ENCODE measurements around the gene AGXT2. TPM values are rescaled to one million over a fixed set of nuclear protein-coding genes. Genes with fewer than 3 reads are reported as not detected.

AGXT2 gene, protein sequence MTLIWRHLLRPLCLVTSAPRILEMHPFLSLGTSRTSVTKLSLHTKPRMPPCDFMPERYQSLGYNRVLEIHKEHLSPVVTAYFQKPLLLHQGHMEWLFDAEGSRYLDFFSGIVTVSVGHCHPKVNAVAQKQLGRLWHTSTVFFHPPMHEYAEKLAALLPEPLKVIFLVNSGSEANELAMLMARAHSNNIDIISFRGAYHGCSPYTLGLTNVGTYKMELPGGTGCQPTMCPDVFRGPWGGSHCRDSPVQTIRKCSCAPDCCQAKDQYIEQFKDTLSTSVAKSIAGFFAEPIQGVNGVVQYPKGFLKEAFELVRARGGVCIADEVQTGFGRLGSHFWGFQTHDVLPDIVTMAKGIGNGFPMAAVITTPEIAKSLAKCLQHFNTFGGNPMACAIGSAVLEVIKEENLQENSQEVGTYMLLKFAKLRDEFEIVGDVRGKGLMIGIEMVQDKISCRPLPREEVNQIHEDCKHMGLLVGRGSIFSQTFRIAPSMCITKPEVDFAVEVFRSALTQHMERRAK
- not detected for total RNA-seq (ENCODE audit: unreplicated experiment)
- long read RNA-seq, result 0 reads

DNA sequence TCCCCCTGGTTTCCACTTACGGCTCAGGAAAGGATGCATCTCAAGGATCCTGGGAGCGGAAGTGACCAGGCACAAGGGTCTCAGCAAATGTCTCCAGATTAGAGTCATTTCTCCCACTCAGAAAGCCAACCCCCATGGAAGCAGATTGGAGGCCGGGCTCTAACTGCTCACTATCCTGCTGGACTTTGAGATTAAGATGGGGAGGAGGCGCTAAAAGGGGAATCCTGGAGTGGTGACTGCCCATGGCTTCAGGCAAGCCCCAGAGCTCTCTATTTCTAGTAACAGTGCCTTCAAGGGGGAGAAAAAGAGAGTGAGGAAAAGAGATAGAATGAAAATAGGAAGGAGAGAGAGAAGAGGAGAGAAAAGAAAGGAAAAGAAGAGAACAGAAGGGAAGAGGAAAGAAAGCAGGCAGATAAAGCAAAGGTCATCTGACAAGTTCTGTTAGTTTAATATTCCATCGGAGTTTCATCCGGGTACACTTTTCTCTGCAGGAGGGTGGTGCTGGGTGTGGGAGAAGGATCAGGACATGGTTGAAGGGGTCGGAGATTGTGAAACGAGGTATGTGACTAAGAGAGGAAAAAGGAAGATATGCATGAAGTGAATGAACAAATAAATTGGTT, at the start of gene AGXT2:
AGXT2 (minus strand) TSS at position 165 of the 620 bp plus-strand sequence; CDS start at position 108, 57 bp downstream.
- no peak within 1 kb of the TSS for H3K27ac Mint-ChIP-seq (ENCODE audit: unreplicated experiment)

DNA sequence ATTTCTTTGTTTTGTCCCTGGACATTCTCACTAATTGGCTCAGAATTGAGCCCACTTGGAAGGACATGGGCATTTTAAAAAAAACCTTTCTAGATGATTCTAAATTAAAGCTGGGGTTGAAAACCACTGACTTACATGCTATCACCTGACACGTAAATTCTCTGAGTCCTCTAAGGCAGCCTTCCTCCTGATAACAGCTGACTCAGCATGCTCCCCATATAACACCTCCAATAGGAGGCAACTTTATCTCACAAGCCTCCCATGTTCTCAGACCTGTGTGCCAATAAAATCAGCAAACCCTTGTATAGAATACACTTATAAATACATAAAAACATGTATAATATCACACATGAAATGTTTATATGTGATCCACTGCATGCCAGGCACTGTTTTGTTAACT, 49.2 kb upstream of the AGXT2 start:
- no peak overlapping the region for H3K4me3 Mint-ChIP-seq (ENCODE audit: unreplicated experiment)
- DNase-seq, result no peak
- no peak overlapping the region for H3K27ac Mint-ChIP-seq (ENCODE audit: unreplicated experiment)
- TF ChIP-seq, protein P1, sequence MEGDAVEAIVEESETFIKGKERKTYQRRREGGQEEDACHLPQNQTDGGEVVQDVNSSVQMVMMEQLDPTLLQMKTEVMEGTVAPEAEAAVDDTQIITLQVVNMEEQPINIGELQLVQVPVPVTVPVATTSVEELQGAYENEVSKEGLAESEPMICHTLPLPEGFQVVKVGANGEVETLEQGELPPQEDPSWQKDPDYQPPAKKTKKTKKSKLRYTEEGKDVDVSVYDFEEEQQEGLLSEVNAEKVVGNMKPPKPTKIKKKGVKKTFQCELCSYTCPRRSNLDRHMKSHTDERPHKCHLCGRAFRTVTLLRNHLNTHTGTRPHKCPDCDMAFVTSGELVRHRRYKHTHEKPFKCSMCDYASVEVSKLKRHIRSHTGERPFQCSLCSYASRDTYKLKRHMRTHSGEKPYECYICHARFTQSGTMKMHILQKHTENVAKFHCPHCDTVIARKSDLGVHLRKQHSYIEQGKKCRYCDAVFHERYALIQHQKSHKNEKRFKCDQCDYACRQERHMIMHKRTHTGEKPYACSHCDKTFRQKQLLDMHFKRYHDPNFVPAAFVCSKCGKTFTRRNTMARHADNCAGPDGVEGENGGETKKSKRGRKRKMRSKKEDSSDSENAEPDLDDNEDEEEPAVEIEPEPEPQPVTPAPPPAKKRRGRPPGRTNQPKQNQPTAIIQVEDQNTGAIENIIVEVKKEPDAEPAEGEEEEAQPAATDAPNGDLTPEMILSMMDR (IDR thresholded peaks at IDR 0.05; ENCODE audit: partially characterized antibody, unreplicated experiment), result no peak
- no peaks in the 10 kb centered on the region for H3K36me3 Mint-ChIP-seq (ENCODE audit: unreplicated experiment)
- no peaks in the 10 kb centered on the region for H3K4me1 Mint-ChIP-seq (ENCODE audit: low read depth, unreplicated experiment)
- peaks cover 3% of the 10 kb centered on the region for H3K9me3 Mint-ChIP-seq (ENCODE audit: unreplicated experiment)
- peaks cover 2% of the 10 kb centered on the region for H3K27me3 Mint-ChIP-seq (ENCODE audit: unreplicated experiment)

More for the DNA sequence above, at the start of gene AGXT2:
- Mint-ChIP-seq H3K9me3 (ENCODE audit: unreplicated experiment) (no peaks in the 10 kb centered on the region), H3K4me1 (ENCODE audit: low read depth, unreplicated experiment) (no peaks in the 10 kb centered on the region), H3K36me3 (ENCODE audit: unreplicated experiment) (no peaks in the 10 kb centered on the region), H3K27me3 (ENCODE audit: unreplicated experiment) (peaks cover 1% of the 10 kb centered on the region), H3K4me3 (ENCODE audit: unreplicated experiment) (no peak within 1 kb of the TSS)
- TF ChIP-seq, protein P1 (IDR thresholded peaks at IDR 0.05; ENCODE audit: partially characterized antibody, unreplicated experiment), result no peak
- DNase-seq, result no peak

DNA sequence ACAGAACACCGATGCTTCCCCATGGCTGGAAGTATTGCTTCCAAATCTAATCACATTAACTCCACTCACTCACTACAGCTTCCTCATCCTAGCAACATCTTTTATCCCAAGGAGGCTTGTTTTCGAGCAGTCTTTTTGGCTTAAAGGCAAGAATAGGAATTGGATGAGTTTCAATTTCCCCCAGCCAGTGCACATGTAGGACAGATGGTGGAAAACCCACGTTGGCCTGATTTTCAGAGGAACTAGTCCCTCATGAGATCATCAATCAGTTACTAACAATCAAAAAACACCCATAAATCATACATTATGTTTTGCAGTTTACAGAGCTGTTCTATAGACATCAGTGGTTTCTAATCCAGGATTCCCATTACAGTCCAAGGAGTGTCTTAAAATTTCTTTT, 48.5 kb upstream of the AGXT2 start:
- TF ChIP-seq, protein P1 (IDR thresholded peaks at IDR 0.05; ENCODE audit: partially characterized antibody, unreplicated experiment), result no peak
- peaks cover 2% of the 10 kb centered on the region for H3K27me3 Mint-ChIP-seq (ENCODE audit: unreplicated experiment)
- no peak for DNase-seq
- peaks cover 3% of the 10 kb centered on the region for H3K9me3 Mint-ChIP-seq (ENCODE audit: unreplicated experiment)
- no peaks in the 10 kb centered on the region for H3K36me3 Mint-ChIP-seq (ENCODE audit: unreplicated experiment)
- H3K27ac Mint-ChIP-seq (ENCODE audit: unreplicated experiment), result no peak overlapping the region
- no peak overlapping the region for H3K4me3 Mint-ChIP-seq (ENCODE audit: unreplicated experiment)
- no peaks in the 10 kb centered on the region for H3K4me1 Mint-ChIP-seq (ENCODE audit: low read depth, unreplicated experiment)

DNA sequence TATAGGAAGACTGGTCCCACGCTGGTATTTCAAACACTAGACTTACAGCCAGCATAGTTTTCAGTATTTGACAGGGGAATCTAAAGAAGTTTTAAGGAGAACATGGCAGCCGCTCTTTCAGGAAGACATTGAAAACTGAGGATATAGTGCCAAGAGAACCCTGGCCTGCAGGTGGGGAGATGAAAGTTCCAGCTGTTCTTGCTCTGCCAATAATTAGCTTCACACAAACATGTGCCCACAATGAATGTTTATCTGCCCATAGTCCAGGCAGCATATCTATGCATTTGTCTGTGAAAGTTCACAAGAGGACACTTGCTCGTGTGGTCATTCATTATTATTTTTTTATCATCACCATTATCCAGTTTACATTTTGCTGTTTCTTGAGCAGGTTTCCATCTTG, 47.6 kb upstream of the AGXT2 start:
- H3K9me3 Mint-ChIP-seq (ENCODE audit: unreplicated experiment), result peaks cover 3% of the 10 kb centered on the region
- no peaks in the 10 kb centered on the region for H3K4me1 Mint-ChIP-seq (ENCODE audit: low read depth, unreplicated experiment)
- H3K36me3 Mint-ChIP-seq (ENCODE audit: unreplicated experiment), result no peaks in the 10 kb centered on the region
- H3K4me3 Mint-ChIP-seq (ENCODE audit: unreplicated experiment), result no peak overlapping the region
- H3K27me3 Mint-ChIP-seq (ENCODE audit: unreplicated experiment), result peaks cover 2% of the 10 kb centered on the region
- TF ChIP-seq, protein P1 (IDR thresholded peaks at IDR 0.05; ENCODE audit: partially characterized antibody, unreplicated experiment), result no peak
- no peak overlapping the region for H3K27ac Mint-ChIP-seq (ENCODE audit: unreplicated experiment)
- DNase-seq, result no peak

DNA sequence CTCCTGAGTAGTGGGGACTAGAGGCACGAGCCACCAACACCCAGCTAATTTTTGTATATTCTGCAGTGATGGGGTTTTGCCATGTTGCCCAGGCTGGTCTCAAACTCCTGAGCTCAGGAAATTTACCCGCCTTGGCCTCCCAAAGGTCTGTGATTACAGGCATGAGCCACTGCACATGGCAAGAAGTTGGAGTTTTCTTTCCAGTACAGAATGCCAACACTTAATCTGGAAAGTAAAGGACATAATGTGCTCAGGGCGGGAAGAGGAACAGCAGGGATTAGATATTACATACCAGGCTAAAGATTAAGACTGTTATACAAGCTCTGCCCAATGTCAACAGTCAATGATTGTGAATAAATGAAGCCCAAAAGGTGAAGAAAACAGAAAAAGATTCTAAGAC, 47.2 kb upstream of the AGXT2 start:
- peaks cover 2% of the 10 kb centered on the region for H3K27me3 Mint-ChIP-seq (ENCODE audit: unreplicated experiment)
- no peaks in the 10 kb centered on the region for H3K4me1 Mint-ChIP-seq (ENCODE audit: low read depth, unreplicated experiment)

More for the DNA sequence above, 47.2 kb upstream of the AGXT2 start:
- H3K9me3 Mint-ChIP-seq (ENCODE audit: unreplicated experiment), result peaks cover 3% of the 10 kb centered on the region
- DNase-seq, result no peak
- H3K36me3 Mint-ChIP-seq (ENCODE audit: unreplicated experiment), result no peaks in the 10 kb centered on the region
- no peak overlapping the region for H3K4me3 Mint-ChIP-seq (ENCODE audit: unreplicated experiment)
- no peak overlapping the region for H3K27ac Mint-ChIP-seq (ENCODE audit: unreplicated experiment)
- TF ChIP-seq, protein P1 (IDR thresholded peaks at IDR 0.05; ENCODE audit: partially characterized antibody, unreplicated experiment), result no peak
